Stimulated activated memory B cell treated with anti-CD40 and anti-IgM and Interleukin-4, amounts not matched to agents 10 μg/mL and 1 μg/mL and 100 μg/mL, for 72 hours (primary cell): ENCODE data around the gene JAM2.
"Not testable (repeated sequence)": the region's sequence is repeated elsewhere in the genome, so short reads cannot be mapped to it uniquely, and the experiment has no call there.

ENCODE experiments used
- ATAC-seq: fragments of 150-1000 bp; cut with Tn5 transposase; 2 replicates; pipeline ENCODE4 v1.10.0; 2021
- H3K27ac Mint-ChIP-seq: one replicate; pipeline ENCODE4 v1.8.0; 2022; ENCODE audit warnings: mild to moderate bottlenecking, mixed read lengths
- H3K27me3 Mint-ChIP-seq: one replicate; pipeline ENCODE4 v1.8.0; 2022; ENCODE audit warnings: mixed read lengths
- H3K36me3 Mint-ChIP-seq: one replicate; pipeline ENCODE4 v1.8.0; 2022; ENCODE audit warnings: mixed read lengths
- H3K4me1 Mint-ChIP-seq: one replicate; pipeline ENCODE4 v1.8.0; 2022; ENCODE audit warnings: mixed read lengths
- H3K4me3 Mint-ChIP-seq: one replicate; pipeline ENCODE4 v1.8.0; 2022; ENCODE audit warnings: mild to moderate bottlenecking, moderate library complexity, mixed read lengths
- H3K9me3 Mint-ChIP-seq: one replicate; pipeline ENCODE4 v1.8.0; 2022; ENCODE audit warnings: mixed read lengths

JAM2 gene, protein sequence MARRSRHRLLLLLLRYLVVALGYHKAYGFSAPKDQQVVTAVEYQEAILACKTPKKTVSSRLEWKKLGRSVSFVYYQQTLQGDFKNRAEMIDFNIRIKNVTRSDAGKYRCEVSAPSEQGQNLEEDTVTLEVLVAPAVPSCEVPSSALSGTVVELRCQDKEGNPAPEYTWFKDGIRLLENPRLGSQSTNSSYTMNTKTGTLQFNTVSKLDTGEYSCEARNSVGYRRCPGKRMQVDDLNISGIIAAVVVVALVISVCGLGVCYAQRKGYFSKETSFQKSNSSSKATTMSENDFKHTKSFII

DNA sequence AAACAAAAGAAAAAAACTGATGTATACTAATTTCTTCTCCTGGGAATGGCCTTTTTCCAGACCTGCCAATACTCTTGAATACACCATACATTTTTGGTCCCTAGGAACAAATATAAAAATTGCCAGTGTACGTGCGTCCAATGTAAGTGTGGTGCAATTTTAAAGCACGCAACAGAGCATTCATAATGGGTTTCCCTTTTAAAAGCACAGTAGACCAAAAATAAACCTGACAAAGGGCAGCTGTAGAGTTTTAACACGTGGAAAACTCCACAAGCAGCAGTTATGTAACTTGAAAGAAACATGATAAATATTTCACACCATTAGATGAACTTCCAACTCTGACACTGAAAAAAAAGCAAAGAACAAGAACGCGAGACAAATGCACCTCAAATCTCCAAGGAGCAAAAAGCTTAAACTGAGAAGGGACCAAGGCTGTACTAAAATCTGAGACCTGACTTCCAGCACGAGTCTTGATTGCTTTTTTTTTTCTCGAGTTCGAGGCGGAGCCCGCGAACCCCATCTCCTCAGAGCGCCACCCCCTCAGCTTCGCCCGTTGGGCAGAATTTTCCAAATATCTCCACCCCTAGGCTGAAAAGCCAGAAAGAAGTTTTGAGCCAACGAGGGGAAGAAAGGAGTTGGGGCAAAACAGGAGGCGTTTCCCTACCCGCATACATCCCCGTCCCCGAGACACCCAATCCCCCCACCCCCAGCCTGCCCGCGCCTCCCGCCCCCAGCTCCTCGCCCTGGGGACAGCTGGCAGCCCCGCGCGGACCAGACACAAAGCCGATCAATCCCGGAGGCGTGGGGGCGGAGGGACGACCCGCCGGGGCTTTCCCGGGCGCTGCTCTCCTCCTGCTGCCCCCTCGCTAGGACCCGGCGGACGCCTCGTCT lies at the start of gene JAM2:
Gene JAM2, plus strand, starts transcription at position 599 of the 891 bp plus-strand sequence. CDS start 564 bp downstream, outside the sequence.
- H3K4me3 Mint-ChIP-seq = peak within 1 kb of the TSS; percentile 85
- peaks cover 47% of the 10 kb centered on the region for H3K27me3 Mint-ChIP-seq
- ATAC-seq = peak; percentile 75
- no peaks in the 10 kb centered on the region for H3K36me3 Mint-ChIP-seq
- H3K27ac Mint-ChIP-seq = peak within 1 kb of the TSS; percentile 80
- H3K4me1 Mint-ChIP-seq = peaks cover 31% of the 10 kb centered on the region
- H3K9me3 Mint-ChIP-seq = no peaks in the 10 kb centered on the region

DNA sequence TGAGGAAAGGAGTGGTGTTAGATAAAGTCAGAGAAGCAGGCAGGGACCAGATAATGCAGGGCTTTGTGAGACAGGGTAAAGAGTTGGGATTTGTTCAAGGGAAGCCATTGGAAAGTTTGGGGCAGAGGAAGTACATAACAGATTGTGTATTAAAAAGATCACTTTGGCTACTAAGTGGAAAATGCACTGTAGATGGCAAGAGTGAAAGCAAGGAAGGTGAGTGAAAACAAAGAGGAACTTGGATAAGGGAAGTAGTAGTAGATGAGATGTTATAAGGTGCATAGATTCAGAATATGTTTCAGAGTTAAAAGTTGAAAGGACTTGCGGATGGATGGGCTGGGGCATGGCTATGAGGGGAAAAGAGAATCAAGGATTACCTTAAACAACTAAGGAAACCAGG lies 49.2 kb upstream of the JAM2 start:
- ATAC-seq = no peak
- peaks cover 24% of the 10 kb centered on the region for H3K4me1 Mint-ChIP-seq
- H3K4me3 Mint-ChIP-seq = no peak overlapping the region
- no peaks in the 10 kb centered on the region for H3K9me3 Mint-ChIP-seq
- H3K27ac Mint-ChIP-seq = peak overlapping the region; percentile 5
- no peaks in the 10 kb centered on the region for H3K27me3 Mint-ChIP-seq
- peaks cover 81% of the 10 kb centered on the region for H3K36me3 Mint-ChIP-seq

DNA sequence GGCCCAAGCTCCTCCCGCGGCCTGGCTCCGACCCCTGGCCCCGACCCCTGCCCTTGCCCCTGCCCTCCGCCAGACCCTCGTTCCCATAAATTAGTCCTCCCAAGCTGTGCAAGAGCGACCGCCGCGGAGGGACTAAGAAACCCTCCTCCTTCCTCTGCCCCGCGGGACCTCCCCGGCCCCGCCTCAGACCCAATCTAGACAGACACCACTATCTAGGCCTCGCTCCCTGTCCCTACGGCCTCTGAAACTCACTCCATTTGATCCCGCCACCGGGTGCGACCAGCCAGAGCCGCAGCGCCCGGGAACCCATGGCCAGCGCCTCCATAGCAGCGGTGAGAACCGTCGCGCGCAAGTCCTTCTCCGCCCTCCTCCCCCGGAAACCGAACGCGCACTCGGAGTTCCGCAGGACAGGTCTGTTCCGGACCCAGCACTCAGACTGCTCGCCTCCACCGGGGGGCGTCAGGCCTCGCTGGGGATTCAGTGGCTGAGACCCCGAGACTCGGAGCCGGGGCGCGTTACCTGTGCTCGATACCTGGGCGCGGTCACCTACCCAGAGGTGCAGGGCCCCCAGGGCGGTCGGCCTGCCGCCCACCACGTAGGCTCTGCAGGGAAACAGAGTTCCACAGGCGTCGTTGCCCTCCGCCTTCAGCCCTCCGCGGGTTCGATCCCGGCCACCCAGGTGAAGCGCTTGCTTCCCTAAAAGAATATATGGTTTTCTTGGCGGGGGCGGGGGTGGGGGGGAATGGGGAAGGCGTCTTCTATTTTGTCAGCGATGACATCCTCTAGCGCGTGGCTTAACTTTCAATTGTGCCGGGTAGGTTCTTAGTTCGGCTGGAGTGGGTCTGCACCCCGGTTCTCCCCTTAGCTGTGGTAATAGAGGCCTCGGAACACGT lies 31.7 kb upstream of the JAM2 start, which contains the start of gene MRPL39:
Gene MRPL39, minus strand, starts transcription at position 331 of the 893 bp plus-strand sequence. Its CDS starts 6 bp downstream, at position 325.
- Mint-ChIP-seq H3K27ac (peak within 1 kb of the TSS; percentile 90), H3K36me3 (peaks cover 16% of the 10 kb centered on the region), H3K4me1 (peaks cover 35% of the 10 kb centered on the region), H3K9me3 (no peaks in the 10 kb centered on the region), H3K27me3 (no peaks in the 10 kb centered on the region), H3K4me3 (peak within 1 kb of the TSS; percentile 89)
- ATAC-seq = peak; percentile 95

DNA sequence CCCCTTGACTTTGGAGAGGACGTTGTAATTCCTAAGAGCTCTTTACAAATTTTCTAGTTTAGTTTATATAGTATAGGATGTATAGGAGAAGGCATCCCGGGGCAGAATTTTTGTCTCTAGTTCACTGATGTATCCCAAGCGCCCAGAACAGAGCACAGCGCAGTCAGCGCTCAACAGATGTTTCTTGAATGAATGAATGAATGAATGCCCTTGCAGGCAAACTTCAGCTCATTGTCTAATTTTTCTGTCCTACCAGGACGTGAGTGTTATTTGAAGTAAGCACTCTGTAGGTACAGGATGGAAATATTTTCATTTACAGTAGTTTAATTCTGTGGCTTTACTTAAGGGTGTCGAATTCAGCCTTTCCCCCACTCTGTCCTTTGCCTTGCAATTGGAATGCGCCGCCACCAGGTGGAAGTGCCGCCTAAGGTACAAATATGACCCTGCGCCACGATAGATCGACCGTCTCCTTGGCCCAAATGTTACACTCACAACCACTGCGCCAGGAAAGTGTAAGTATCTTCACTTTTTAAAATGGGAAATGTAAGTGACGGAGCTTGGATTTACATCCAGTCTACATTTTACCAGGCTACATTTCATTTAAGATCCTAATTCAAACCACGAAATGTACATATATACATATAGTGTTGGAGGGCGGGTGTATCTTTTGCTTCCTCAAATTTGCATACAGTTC lies 30.9 kb upstream of the JAM2 start:
- Mint-ChIP-seq H3K4me3 (peak overlapping the region; percentile 89), H3K9me3 (no peaks in the 10 kb centered on the region), H3K4me1 (peaks cover 29% of the 10 kb centered on the region), H3K27me3 (no peaks in the 10 kb centered on the region), H3K27ac (peak overlapping the region; percentile 90), H3K36me3 (peaks cover 9% of the 10 kb centered on the region)
- peak; percentile 91 for ATAC-seq

DNA sequence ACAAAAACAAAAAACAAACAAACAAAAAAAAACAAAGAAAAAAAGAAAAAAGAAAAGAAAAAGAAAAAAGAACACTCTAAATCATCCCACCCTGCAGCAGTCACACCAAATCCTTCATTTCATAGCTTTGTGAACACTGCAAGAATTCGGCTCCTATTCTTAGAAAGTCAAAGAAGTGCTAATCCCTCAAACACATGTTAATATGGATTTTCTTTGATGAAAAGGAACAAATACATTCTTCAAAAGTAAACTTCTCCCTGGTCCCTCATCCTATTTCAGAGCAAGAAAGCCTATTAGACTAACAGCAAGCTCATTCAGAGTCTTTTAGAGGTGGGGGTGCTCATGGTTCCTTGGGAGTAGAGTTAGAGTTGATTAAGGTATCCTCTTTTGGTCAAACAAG lies 24.6 kb upstream of the JAM2 start:
- H3K27ac Mint-ChIP-seq = no peak overlapping the region
- H3K4me3 Mint-ChIP-seq = no peak overlapping the region
- no peaks in the 10 kb centered on the region for H3K4me1 Mint-ChIP-seq
- H3K27me3 Mint-ChIP-seq = no peaks in the 10 kb centered on the region
- no peak for ATAC-seq
- no peaks in the 10 kb centered on the region for H3K36me3 Mint-ChIP-seq
- no peaks in the 10 kb centered on the region for H3K9me3 Mint-ChIP-seq

DNA sequence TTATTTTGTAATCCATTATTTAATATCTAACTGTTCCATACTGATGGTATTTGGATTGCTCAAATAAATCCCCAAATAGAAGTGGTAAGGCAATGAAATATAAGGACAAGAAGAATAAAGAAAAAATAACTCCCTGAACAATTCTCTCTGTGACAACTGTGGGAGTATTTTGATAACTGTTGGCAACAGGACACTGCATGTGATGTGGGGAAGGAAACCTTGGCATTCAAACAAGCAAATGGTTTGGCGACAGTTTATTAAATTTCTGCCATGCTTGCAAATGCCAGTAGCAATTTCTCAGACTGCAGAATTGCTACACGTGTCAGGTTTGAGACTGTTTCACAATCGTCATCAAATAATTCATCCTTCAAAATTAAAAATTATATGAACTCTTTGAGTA lies 23.2 kb upstream of the JAM2 start:
- no peak for ATAC-seq
- H3K4me3 Mint-ChIP-seq = no peak overlapping the region
- no peaks in the 10 kb centered on the region for H3K9me3 Mint-ChIP-seq
- H3K4me1 Mint-ChIP-seq = no peaks in the 10 kb centered on the region
- H3K36me3 Mint-ChIP-seq = no peaks in the 10 kb centered on the region
- H3K27ac Mint-ChIP-seq = no peak overlapping the region
- H3K27me3 Mint-ChIP-seq = no peaks in the 10 kb centered on the region

DNA sequence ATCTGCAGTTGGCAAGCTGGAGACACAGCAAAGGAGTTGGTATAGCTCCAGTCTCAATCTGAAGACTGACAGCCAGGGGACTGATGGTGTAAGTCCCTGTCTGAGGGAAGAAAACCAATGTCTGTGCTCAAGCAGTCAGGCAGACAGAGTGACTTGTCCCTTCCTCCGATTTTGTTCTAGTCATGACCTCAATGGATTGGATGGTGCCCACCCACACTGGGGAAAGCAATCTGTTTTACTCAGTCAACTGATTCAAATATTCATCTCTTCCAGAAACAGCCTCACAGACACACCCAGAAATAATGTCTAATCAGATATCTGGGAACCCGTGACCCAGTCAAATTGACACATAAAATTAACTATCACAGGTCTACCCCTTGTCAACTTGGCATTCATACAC lies 19.9 kb upstream of the JAM2 start:
- no peak for ATAC-seq
- no peaks in the 10 kb centered on the region for H3K9me3 Mint-ChIP-seq
- no peaks in the 10 kb centered on the region for H3K4me1 Mint-ChIP-seq
- H3K27me3 Mint-ChIP-seq = no peaks in the 10 kb centered on the region
- no peak overlapping the region for H3K27ac Mint-ChIP-seq
- H3K36me3 Mint-ChIP-seq = no peaks in the 10 kb centered on the region
- H3K4me3 Mint-ChIP-seq = no peak overlapping the region

DNA sequence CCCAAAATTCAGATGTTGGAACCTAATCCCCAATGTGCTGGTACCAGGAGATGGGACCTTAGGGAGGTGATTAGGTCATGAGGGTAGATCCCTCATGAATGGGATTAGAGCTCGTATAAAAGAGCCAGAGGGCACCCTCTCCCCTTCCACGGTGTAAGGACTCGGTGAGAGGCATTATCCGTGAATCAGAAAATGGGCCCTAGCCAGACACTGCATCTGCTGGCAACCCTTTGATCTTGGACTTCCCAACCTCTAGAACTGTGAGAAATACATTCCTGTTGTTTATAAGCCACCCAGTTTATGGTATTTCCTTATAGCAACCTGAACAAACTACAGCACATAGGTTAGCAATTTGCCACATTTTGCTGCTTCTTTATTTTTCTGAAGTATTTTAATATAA lies 14.5 kb upstream of the JAM2 start:
- Mint-ChIP-seq H3K36me3 (no peaks in the 10 kb centered on the region), H3K9me3 (no peaks in the 10 kb centered on the region), H3K4me3 (no peak overlapping the region), H3K27me3 (no peaks in the 10 kb centered on the region), H3K27ac (no peak overlapping the region), H3K4me1 (no peaks in the 10 kb centered on the region)
- no peak for ATAC-seq

DNA sequence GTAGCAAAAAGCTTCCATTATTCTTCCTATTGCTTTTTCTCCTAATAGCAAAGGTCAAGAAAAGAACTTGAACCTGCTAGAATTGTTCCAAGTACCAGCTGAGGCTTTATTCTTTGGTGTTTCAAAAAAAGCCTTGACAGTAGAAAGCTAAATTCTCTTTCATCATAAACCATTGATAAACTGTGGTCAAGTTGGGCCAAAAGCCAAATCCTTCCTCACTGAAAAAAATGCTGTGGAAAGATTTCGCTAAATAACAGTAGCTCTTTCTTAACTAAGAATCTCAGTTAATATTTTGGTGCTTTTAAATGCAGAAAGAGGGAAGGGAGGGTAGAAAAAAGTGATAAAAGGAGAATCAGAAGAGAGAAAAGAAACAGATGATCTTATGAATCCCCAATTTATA lies 14.0 kb upstream of the JAM2 start:
- Mint-ChIP-seq H3K27me3 (no peaks in the 10 kb centered on the region), H3K9me3 (no peaks in the 10 kb centered on the region), H3K36me3 (no peaks in the 10 kb centered on the region), H3K4me1 (no peaks in the 10 kb centered on the region), H3K27ac (no peak overlapping the region), H3K4me3 (no peak overlapping the region)
- ATAC-seq = no peak

DNA sequence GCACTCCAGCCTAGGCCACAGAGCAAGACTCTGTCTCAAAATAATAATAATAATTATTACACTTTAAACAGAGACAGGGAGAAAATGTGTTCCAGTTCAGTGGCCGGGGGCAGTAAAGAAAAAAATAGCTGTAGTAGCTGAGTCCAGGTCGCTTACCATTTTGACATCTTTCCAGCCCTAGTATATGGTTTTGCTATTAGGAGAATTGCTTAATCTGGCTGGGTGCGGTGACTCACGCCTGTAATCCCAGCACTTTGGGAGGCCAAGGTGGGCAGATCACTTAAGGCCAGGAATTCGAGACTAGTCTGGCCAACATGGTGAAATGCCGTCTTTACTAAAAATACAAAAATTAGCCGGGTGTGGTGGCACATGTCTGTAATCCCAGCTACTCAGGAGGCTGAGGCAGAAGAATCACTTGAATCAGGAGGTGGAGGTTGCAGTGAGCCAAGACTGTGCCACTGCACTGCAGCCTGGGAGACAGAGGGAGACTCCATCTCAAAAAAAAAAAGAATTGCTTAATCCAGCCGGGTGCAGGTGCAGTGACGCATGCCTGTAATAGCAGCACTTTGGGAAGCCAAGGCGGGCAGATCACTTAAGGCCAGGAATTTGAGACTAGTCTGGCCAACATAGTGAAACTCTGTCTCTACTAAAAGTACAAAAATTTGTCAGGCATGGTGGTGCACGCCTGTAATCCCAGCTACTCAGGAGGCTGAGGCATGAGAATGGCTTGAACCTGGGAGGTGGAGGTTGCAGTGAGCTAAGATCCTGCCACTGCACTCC lies 13.1 kb upstream of the JAM2 start:
- not testable (repeated sequence) for H3K4me1 Mint-ChIP-seq, H3K9me3 Mint-ChIP-seq

DNA sequence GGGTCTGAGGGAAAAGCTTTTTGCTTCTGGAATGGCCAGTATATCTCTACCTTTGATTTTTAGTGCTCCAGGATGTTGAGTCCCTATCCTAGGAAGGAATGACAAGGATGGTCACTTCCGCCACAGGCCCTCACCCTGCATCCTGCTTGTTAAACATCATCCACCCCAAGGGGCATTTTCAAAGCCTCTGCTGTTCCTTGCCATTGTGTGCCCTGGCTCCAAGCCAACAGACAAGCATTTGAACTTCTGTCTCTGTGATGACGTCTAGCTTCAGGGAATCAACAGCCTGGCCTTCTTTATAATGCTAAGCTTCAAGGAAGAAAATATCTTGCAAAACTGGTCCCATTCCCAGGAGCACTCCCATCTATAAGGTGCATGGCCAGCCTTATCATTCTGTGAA lies 12.3 kb upstream of the JAM2 start:
- ATAC-seq = no peak
- Mint-ChIP-seq H3K36me3 (no peaks in the 10 kb centered on the region), H3K4me3 (no peak overlapping the region), H3K27ac (no peak overlapping the region), H3K4me1 (no peaks in the 10 kb centered on the region), H3K9me3 (no peaks in the 10 kb centered on the region), H3K27me3 (no peaks in the 10 kb centered on the region)

More for the DNA sequence above, 13.1 kb upstream of the JAM2 start:
- ATAC-seq, H3K27me3 Mint-ChIP-seq, H3K27ac Mint-ChIP-seq, H3K4me3 Mint-ChIP-seq, H3K36me3 Mint-ChIP-seq: not testable (repeated sequence)

DNA sequence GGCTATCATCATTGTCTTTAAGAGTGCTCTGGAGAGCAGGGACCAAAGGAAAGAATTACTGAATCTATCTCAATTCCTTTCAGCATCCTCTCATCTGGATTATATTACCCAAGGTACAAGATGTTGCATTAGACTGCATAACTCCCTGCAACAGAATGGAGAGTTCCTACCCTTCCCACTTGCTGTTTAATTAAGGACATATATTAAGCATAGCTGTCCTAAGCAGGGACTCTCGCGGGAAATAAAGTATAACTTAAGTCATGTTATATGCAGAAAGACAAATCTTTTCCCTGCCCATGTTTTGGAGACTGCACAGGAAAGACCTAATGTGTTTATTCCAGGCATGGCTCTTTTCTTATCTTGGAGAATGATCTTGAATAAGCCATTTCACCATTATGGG lies 6.8 kb upstream of the JAM2 start:
- H3K9me3 Mint-ChIP-seq = no peaks in the 10 kb centered on the region
- H3K27ac Mint-ChIP-seq = no peak overlapping the region
- peaks cover 5% of the 10 kb centered on the region for H3K4me1 Mint-ChIP-seq
- peaks cover 24% of the 10 kb centered on the region for H3K27me3 Mint-ChIP-seq
- ATAC-seq = no peak
- no peak overlapping the region for H3K4me3 Mint-ChIP-seq
- no peaks in the 10 kb centered on the region for H3K36me3 Mint-ChIP-seq

DNA sequence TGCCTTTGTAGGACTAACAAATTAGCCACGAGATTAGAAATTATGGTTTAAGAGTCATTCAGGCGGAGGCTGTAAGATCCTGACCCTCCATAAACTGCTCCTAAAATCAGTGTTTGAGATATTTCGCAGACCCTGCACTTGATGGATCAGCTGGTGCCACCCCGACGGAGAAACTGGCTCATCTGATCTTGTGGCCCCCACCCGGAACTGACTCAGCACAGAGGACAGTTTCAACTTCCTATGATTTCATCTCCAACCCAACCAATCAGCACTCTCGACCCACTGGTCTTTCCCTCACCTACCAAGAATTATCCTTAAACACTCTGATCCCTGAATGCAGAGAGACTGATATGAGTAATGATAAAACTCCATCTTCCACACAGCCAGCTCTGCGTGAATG lies 3.7 kb upstream of the JAM2 start:
- Mint-ChIP-seq H3K4me3 (no peak overlapping the region), H3K9me3 (no peaks in the 10 kb centered on the region), H3K36me3 (no peaks in the 10 kb centered on the region), H3K4me1 (peaks cover 24% of the 10 kb centered on the region), H3K27me3 (peaks cover 39% of the 10 kb centered on the region), H3K27ac (no peak overlapping the region)
- no peak for ATAC-seq

DNA sequence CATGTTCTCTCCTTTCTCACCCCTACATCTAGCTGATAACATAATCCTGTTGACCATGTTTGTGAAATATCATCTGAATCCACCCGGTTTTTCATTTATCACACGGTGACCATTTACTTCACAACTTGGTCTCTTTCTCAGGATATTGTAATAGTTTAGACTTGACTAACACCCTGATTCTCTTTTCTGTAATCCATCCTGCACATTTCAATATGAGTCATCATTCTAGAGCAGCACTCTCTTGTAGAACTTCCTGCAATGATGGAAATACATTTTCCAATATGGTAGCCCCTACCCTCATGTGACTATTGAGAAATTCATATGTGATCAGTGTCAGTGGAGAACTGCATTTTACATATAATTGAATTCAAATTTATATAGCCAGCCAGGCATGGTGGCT lies 2.3 kb upstream of the JAM2 start:
- Mint-ChIP-seq H3K4me3 (no peak overlapping the region), H3K9me3 (no peaks in the 10 kb centered on the region), H3K4me1 (peaks cover 31% of the 10 kb centered on the region), H3K27ac (no peak overlapping the region), H3K27me3 (peaks cover 47% of the 10 kb centered on the region), H3K36me3 (no peaks in the 10 kb centered on the region)
- no peak for ATAC-seq
